Vagina (tissue), 2 donors: ENCODE data around the gene CABCOCO1.

Experiments used
- CTCF ChIP-seq, 3 experiments: fragments of 450-650 bp in 2 of 3; fragments of 200-600 bp in 1 of 3; sonication (generic) in 1 of 3; IDR thresholded peaks; one replicate each; pipeline ENCODE4 v1.5.1; 2017 to 2019; ENCODE audit warnings: antibody characterized with exemption in 3 of 3, mild to moderate bottlenecking in 2 of 3, moderate library complexity in 2 of 3
- POLR2A ChIP-seq, 2 donors: fragments of 450-650 bp; IDR thresholded peaks; one replicate each; pipeline ENCODE4 v1.6.1; 2017; ENCODE audit warnings: antibody characterized with exemption in 2 of 2, mild to moderate bottlenecking in 2 of 2, moderate library complexity in 2 of 2
- POLR2AphosphoS5 ChIP-seq, 2 donors: sonication (generic); formaldehyde crosslinking; IDR thresholded peaks; one replicate each; pipeline ENCODE4 v1.9.0; 2017; ENCODE audit warnings: antibody characterized with exemption in 2 of 2, mild to moderate bottlenecking in 2 of 2, low read depth in 1 of 2; ENCODE audit not compliant: insufficient read depth in 1 of 2

DNA sequence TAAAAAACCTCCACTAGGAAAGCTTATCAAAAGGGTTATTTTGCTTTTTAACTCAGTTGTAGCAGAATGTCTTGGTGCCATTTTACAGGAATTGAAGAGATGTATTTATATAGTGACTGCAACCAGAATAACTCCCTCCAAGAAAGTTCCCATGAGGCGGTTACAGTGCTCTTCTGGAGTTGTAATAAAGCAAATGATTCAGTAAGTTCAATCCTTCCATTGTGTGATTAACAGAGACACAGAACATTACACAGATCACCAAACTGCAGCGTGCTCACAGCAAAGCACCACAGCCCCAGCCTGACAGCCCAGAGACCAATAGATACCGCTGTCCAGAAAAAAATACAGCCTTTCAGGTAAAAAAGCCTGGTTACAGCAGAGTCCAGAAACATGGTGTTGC, 21.9 kb upstream of the CABCOCO1 start:
- TF ChIP-seq POLR2AphosphoS5 (IDR thresholded peaks at IDR 0.05; ENCODE audit: insufficient read depth in 1 of 2, low read depth in 1 of 2) (no peak), CTCF (IDR thresholded peaks at IDR 0.05) (no peak), POLR2A (IDR thresholded peaks at IDR 0.05) (no peak)
